ENCODE results near the gene STK39. TPM values are rescaled to one million over a fixed set of nuclear protein-coding genes. Genes with fewer than 3 reads are reported as not detected.

STK39 gene
- total and polyA plus RNA-seq, 9 of the 15 experiments (the other 6 are each of a cell fraction or from before 2014, with no cell fraction given) = 0.19 to 0.76 (median 0.51) TPM

DNA sequence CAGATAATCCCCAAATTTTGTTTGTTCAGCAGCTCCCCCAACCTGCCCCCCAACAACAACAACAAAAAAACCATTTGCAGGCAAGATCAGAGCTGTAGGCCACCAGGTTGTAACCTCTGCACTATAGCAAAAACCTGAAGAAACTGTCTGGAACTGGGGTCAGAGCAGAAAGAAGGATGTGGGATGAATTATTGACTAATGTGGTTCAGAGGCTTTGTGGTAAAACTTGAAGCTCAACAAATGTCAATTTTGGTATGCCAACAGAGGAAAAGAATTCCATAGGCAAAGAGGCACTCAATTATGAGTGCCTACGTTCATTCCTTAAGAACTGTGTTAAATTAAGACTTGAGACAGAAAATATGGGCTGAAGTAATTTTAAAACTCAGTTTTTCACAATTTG lies 255.1 kb downstream of the STK39 start:
- no peak overlapping the region for H3K9ac ChIP-seq (ENCODE audit: insufficient read depth in 1 of 2, low read depth in 2 of 2, low read length in 2 of 2)
- ChIA-PET POLR2A (no interaction called here), CTCF (ENCODE audit: low intra/inter-chr PET ratio) (no interaction called here)
- H3K27ac ChIP-seq (ENCODE audit: extremely low read depth, low read depth, low read length) = no peak overlapping the region
- no peaks in the 10 kb centered on the region for H3K9me3 ChIP-seq (replicated peaks; ENCODE audit: control insufficient read depth, insufficient read depth, low read depth, low read length)
- H3K36me3 ChIP-seq (ENCODE audit: control insufficient read depth, insufficient read depth, low read length) = no peaks in the 10 kb centered on the region
- peaks cover 0 to 6% of the 10 kb centered on the region in 2 experiments; a peak in 2 of 5 replicates for H3K27me3 ChIP-seq (ENCODE audit: control insufficient read depth in 2 of 2, insufficient read depth in 2 of 2, low read length in 2 of 2)
- no peaks in the 10 kb centered on the region for H3K9me1 ChIP-seq (ENCODE audit: control insufficient read depth, insufficient read depth, low read length)
- no peak overlapping the region for H3K4me2 ChIP-seq (ENCODE audit: insufficient read depth, low read length)
- TF ChIP-seq PCBP1 (IDR thresholded peaks at IDR 0.05; ENCODE audit: low read depth, low read length, poor library complexity, severe bottlenecking) (no peak), STAT5B (CRISPR knock-in tag; IDR thresholded peaks at IDR 0.05) (no peak), CBX8 (IDR thresholded peaks at IDR 0.05; ENCODE audit: borderline replicate concordance, extremely low read depth, low read depth, low read length, poor library complexity, severe bottlenecking) (no peak), ZNF766 (CRISPR knock-in tag; conservative IDR thresholded peaks at IDR 0.05) (no peak), SREBF2 (CRISPR knock-in tag; IDR thresholded peaks at IDR 0.05) (no peak), PHF20 (IDR thresholded peaks at IDR 0.05; ENCODE audit: partially characterized antibody) (no peak), THRB (CRISPR knock-in tag; conservative IDR thresholded peaks at IDR 0.05) (no peak)
- no peak for ATAC-seq
- no peak for DNase-seq (ENCODE audit: extremely low read depth in 1 of 4, low spot score in 3 of 4)
- in situ Hi-C loops (cut with MboI) (no loop called here), intact Hi-C loops (cut with micrococcal nuclease) (no loop called here)
- H2AFZ ChIP-seq (ENCODE audit: low read depth, low read length) = no peak overlapping the region
- 0% methylated on average over 1 of the region's 1 CpG for WGBS (ENCODE audit: insufficient coverage, low coverage, missing lambda C conversion rate)
- no peaks in the 10 kb centered on the region for H4K20me1 ChIP-seq (replicated peaks; ENCODE audit: control insufficient read depth, insufficient read depth, low read length)
- H3K79me2 ChIP-seq (ENCODE audit: control insufficient read depth, insufficient read depth, low read length) = no peaks in the 10 kb centered on the region
- BruUV-seq (replicated peaks) = no TSS peak
- no peak for FAIRE-seq
- H3K4me3 ChIP-seq = no peak overlapping the region
- no peaks in the 10 kb centered on the region for H3K4me1 ChIP-seq (replicated peaks in 1 of 2; ENCODE audit: control insufficient read depth in 2 of 2, insufficient read depth in 2 of 2, low read length in 2 of 2)

All from K562 (cell line).